GM18520 (cell line): Measurements from ENCODE around the gene RGS7.

Source experiments
- ATAC-seq: cut with Tn5 transposase; IDR thresholded peaks from one replicate; pipeline ENCODE4 v1.9.1; 2021; ENCODE audit not compliant: unreplicated experiment

The RGS7 gene

DNA sequence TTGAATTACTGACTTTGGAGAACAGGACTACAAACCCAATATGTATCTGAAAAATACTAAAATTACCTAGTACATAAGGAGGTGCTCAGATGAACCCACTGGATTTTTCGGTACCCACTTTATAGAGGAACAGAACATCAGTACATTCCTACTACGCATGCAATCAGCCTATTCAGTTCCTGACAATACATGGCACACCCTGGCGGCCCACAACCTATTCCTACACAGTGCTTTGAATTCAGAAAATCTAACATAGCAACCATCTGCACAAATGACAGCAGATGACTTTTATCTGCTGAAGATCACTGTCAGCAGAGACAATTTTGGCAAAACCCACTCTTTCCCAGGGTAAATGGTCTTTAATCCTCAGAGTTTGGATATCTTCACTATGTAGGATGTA lies 487.9 kb downstream of the RGS7 start:
- ATAC-seq, result no peak

DNA sequence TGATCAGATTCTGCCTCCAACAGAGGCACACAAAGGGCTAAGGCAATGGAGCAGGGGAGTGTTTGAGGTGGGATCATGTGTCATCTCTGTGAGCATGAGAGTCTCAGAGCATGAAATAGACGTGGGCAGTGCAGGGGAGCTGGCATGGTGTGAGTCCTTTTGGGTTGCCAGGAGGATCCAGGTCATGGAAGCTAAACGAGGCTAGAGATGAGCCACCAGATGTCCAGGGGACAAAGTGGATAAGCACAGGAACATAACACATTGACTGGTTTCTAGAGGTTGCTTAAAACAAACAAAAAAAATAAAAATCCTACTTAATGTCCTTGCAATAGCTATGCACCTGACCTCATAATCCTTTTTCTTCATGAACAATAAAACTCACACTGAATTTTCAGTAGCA lies 490.3 kb downstream of the RGS7 start:
- ATAC-seq, result no peak

DNA sequence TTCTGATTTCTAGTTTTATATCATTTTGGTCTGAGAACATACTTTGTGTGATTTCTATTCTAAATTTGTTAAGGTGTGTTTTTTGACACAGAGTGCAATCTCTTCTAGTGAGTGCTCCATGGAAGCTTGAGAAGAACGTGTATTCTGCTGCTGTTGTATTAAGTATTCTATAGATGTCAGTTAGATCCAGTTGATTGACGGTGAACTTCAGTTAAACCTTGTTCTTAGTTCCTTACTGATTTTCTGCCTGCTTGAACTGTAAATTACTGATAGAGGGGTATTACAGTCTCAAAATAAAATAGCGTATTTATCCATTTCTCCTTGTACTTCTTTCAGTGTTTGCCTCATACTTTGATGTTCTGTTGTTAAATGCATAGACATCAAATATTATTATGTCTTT lies 497.0 kb downstream of the RGS7 start:
- no peak for ATAC-seq

DNA sequence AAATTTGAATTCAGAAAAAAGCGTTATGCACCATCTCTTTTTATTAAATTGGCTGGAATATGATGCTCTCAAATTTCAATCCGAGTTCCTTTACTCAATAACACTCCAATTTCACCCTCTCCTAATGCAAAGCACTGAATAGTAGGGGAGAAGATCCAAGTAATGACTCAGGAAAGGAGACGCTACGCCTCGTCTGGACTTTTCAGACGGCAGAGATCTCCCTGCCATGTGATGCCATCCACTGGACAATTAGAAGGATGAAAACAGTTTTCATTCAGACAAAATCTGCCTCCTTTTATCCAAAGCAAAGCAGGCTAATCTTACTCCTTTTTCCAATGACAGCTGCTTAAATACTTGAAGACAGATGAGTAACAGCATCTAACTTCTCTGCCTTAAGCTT lies 502.6 kb downstream of the RGS7 start:
- no peak for ATAC-seq

DNA sequence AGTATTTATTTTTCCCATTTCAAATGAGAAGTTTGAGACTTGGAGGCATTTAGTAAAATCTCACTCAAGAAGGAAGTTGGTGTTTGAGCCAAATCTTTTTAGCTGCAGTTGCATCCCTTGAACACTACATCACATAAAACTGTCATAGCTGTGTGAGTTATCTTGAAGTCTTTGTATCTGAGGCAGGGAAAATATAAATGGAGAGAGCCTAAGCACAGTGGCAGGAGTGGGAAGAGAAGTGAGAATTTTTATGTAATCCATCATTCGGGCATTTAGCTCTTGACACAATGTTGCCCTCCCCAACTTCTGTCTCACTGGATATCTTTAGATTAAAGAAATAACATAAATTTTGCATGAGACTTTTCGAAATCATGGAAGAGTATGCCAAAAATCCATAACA lies 509.7 kb downstream of the RGS7 start:
- ATAC-seq, result no peak

DNA sequence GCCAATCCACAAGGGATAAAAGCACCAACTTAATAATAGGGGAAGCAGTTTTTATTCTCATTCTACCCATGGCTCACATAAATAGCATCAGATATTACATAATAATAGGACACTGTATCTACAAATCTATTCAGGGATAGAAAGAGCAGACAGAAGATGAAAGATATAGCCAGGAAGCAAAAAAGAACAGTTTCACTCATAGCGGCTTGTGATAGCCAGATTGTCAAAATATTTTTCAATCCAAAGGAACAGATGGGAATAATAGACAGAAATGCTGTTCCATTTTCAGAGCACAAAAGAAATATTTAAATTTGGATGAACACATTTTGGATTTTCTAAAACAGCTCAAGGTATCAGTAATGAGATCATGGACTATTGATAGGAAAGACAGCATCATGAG lies 512.5 kb downstream of the RGS7 start:
- ATAC-seq, result no peak

DNA sequence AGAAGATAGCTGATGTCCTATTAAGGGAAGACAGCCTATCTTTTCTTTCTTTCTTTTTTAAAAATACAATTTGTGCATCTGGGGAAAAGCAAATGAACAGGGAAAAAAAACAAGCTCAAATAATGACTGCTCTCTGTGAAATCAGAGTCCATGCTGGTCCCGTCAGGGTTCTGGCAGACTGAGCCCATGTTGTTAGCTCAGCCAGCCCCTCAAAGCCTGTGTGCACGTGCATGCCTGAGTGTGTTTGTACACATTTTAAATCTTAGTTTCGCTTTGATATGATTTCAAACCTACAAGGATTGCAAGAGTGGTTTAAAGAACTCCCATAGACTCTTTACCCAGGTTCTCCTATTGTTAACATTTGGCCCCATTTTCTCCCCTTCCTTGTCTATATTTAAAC lies 513.2 kb downstream of the RGS7 start:
- no peak for ATAC-seq

DNA sequence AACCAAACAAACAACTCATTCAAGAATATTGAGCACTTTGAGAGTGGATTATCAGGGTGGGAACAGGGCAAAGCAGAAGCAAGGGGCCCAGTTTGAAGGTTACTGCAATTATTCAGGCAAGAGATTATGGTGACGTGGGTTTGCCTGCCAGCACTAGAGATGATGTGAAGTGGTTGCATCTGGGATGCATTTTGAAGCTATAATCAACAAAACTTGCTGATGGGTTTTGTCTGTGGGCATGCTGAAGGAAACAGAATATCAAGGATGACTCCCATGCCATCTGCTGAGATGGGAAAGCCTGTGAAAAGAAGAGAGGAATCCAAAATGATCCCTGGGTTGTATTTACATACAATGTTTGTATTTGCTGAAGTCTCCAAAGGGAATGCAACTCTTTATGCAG lies 520.7 kb downstream of the RGS7 start:
- ATAC-seq, result no peak

DNA sequence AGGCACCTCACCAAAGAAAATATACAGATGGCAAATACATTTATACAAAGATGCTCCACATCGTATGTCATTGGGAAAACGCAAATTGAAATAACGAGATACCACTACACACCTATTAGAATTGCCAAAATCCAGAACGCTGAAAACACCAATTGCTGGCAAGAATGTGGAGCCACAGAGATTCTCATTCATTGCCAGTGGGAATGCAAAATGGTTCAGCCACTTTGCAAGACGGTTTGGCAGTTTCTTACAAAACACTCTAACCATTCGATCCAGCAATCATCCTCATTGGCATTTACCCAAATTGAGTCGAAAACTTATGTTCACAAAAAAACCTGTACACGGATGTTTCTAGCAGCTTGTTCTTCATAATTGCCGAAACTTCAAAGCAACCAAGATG lies 521.7 kb downstream of the RGS7 start:
- no peak for ATAC-seq

DNA sequence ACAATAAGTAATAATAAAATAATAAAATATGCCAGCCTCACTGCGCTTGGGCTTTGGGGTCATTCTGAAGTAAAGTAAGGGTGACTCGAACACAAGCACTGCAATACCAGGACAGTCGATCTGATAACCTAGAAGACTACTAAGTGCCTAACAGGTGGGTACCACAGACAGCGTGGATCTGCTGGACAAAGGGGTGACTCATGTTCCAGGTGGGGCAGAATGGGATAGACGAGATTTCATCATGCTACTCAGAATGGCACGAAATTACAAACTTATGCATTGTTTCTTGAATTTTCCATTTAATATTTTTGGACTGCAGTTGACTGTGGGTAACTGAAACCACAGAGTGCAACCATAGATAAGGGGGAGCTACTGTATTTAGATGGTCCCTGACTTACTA lies 523.9 kb downstream of the RGS7 start:
- no peak for ATAC-seq

DNA sequence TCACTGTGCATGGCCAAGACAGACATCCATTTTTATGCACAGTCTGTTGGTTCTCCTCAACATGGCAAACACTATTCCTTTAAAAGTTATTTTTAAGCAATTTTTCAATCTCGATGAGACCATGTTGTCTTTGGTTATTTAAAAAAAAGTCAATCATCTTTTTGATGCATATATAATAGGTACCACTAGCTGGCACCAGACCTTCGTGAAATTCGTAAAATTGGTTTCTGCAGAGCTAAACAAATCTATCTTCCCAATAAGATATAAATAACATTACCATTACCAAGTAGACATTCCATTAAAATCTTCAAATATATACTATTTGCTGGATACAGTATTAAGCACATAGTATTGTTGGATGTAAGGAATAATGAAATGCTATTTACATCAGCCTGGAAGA lies 525.1 kb downstream of the RGS7 start:
- no peak for ATAC-seq

DNA sequence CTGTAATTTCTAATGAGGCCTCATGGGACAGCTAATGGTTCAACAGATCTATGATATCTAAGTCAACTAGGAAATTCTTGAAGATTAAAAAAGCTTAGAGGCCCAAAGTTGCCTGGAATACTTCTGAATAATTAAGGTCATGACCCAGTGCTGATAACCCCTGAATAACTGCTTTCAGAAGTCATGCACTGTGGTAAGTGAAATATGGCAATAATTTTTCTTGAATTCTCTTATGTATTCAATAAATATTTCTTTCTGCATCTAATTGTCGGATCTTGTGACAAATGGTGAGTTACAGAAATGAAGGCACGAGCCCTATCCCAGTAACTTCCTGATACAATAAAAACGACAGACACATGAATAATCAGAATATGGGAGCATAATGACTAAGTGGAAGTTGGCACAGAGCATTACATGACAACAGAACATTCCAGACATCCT lies 525.8 kb downstream of the RGS7 start:
- no peak for ATAC-seq

DNA sequence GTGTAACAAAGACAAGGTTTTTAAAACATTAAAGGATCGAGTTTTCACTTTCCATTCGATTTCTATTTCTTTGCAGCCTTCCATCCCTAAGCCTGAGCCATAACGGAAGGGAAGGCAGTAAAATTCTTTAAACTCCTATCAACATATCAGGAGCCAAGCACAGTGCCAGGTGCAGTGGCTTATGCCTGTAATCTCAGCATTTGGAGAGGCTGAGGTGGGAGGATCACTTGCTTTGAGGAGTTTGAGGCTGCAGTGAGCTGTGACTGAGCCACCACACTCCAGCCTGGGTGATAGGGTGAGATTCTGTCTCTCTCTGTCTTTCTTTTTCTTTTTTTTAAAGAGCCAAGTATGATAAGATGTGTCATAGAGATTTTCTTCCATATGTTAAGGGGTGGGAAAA lies 527.5 kb downstream of the RGS7 start:
- ATAC-seq, result no peak

DNA sequence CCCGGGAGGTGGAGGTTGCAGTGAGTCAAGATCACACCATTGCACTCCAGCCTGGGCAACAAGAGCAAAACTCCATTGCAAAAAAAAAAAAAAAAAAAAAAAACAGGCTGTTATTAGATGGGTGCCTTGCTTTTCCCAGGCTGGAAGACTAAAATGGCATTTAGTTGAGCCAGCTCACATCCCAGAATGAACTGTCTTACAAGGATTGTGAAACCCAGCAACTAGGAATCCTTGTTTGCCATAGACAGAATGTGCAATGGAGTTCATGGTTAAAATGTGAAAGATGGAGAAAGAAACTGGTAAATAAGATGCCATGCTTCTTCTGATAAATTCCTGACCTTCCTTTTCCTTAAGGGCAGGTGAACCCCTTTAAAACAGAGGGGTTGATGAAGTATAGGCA lies 529.2 kb downstream of the RGS7 start:
- ATAC-seq, result no peak

DNA sequence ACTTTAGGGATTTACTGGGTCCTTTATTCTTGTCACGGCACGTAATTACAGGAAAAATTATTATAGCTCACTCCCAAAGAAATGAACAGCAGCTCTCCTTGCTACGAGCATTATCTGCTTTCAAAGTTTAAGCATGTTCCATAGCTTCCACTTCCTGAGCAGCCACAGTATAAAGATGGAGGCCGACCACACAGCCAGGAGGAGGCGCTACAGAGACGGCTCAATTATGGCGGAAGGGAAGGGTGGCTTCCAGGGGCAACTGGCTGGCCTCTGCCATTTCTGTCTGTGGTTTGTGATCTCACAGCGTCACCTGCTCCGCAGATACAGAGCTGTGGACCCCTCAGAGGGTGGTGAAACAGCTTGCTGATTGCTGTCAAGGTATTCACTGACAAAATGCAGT lies 532.8 kb downstream of the RGS7 start:
- ATAC-seq, result no peak

DNA sequence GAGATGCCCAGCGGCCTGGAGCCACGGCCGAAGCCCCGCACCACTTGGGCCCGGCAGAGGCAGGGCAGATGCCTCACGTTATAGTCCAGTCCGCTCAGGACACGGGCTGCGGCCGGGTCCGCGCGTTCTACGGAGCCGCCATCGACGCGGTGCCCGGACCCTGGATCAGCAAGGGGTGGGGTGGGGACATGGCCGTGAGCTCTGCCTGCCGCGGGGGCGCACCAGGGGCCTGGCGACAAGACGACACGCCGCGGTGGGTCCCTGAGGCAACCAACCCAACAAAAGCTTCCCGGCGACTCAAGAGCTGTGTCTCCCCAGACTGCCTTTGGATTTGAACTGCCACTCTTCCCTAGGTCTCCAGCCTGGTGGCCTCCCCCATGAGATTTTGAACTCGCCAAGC lies 533.6 kb downstream of the RGS7 start:
- ATAC-seq, result no peak

DNA sequence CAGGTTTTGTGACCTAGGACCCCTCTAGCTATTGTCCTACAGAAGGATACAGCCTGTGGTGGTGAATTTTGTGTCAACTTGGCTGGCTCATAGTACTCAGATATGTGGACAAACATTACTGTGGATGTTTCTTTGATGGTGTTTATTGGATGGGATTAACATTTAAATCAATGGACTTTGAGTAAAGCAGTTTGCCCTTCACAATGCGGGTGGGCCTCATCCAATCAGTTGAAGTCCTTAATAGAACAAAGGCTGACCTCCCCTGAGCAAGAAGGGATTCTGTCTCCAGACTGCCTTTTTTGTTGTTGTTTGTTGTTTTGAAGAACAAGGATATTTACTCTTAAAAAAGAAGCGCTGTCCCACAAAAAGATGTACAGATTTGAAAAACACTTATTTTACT lies 535.1 kb downstream of the RGS7 start:
- ATAC-seq, result no peak

DNA sequence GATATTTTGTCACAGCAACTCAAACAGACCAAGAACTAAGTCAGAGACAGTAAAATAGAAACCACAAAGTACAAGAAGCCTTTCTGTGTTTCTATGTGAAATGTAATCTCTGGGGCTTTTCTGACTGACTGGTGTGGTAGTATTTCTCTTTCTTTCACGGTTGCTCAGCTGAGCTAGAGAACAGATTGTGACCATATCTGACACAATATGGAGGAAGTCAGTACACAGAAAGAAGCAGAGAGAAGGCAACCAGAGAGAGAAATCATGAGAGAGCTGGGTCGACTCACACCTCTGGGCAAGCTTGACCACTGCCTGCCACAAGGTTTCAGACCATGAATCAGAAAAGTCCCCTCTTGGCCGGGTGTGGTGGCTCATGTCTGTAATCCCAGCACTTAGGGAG lies 536.2 kb downstream of the RGS7 start:
- ATAC-seq, result no peak

DNA sequence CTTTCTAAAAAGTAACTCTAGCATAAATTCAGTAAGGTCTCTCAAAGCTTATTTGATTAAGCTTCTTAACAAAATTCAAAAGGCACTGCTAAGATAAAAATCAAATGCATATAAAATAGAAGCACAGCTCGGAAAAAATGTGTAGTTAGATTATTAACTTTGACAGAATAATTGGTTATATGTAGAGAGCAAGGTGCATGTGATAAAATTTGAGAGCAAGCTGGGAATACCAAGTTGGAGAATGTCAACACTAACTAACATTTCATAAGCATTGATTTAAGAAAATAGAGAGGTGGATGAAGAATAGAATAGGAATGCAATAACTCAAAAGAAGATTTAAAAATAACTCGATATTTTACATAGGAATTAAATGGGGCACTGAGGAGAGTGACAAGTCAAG lies 540.5 kb downstream of the RGS7 start:
- no peak for ATAC-seq

DNA sequence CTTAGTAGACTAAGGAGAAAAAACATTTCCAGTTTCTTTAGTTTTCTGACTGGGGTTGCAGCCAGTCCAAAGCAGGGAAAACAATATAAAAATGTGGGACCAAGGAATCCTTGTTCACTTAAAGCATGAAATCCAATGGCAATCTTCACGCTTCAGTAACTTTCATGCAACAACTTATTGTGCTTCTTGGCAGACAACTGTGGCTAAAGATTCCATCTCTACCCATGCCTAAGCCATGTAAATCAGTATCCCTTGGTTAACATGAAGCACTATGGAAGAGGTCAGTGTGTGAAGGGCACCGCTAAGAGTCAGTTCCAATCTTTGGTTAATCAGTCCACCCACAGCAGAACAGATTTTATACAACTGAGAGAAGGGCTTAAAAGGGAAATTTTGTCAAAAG lies 543.3 kb downstream of the RGS7 start:
- ATAC-seq, result no peak

DNA sequence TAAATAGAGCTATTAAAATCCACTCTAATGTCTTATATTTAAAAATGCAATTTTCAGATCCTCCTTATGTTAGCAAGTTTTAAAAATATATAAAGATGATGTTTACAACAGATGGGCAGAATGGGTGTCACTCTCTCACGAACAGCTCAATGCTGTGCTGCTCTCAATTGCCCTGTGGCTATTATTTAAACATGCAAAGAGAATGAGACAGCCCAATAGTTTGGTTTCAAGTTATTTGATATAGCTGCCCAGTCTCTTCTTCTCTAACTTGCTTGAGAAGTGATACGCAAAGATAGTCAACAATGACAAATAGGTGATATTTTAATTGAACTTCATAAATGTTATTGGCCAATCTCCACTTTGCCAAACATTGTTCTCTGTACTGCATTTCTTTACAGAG lies 545.7 kb downstream of the RGS7 start:
- no peak for ATAC-seq

DNA sequence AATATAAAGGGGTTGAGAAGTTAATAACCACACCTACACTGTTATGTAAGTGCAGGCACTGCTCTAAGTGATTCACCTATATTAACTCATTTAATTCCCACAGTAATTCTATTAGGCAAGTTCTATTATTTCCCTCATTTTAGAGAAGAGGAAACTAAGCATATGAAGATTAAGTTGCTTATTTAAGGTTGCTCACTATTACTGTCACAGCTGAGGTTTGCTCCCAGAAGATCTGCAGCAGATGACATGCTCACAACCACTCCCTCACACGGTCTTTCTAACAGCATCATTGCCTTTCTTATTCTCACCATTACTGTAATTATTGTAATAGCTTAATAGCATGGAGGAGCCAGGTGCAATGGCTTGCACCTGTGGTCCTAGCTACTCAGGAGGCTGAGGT lies 548.6 kb downstream of the RGS7 start:
- ATAC-seq, result no peak

DNA sequence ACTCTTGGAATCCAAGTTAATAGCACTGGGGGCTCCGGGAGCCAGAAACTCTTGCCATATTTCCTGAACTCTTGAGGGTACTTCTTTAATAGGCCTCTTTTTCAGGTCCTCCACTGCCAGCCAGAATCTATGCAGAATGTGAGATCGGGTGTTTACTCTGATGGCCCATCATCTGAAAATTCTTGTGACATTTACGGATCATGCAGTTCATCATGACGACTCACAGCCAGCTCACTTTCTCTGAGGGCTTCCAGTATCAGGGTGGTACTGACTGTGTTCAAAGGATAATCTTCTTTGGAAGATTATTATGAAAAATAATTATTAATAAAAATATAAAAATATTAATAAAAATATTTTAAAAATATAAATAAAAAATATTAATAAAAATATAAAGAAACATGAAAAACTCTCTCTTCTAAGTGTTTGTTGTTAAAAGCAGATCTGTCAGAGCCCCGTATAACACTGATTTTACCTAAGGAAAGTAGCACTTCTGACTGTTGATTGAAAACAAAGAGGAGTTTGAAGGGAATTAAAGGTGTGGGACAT lies 550.7 kb downstream of the RGS7 start:
- no peak for ATAC-seq

DNA sequence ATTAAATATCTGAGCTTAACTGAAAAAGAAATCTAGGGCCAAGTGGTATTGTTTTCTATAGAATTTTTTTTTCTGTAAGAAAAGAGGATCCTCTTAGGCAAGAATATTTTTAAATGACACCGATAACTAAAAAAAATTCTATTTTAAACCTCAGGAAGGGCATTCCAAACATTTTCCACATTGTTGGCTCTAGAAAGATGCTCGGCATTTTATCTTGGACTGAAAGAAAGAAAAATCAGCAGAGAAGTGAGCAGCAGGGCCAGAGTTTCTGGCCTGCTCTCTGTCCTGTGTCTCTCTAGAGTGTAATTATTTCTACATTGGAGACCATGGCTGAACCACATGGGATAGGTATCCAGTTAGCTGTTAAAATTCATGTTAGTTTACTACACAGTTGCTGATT lies 552.5 kb downstream of the RGS7 start:
- ATAC-seq, result no peak
